Hepatocyte (in vitro differentiated cells): Measurements from ENCODE around the gene DHCR24. TPM values are rescaled to one million over a fixed set of nuclear protein-coding genes. Genes with fewer than 3 reads are reported as not detected.

Experiments used
- DNase-seq: peaks from one replicate; pipeline ENCODE4 v3.0.0-alpha.2; 2016; ENCODE audit warnings: low spot score
- H2AFZ ChIP-seq: fragments of 200-600 bp; sonication (generic); 2 replicates; pipeline ENCODE4 v1.6.0; 2016; ENCODE audit warnings: antibody characterized with exemption, mild to moderate bottlenecking
- H3K27ac ChIP-seq: fragments of 200-600 bp; sonication (generic); 2 replicates; pipeline ENCODE4 v1.5.1; 2016; ENCODE audit warnings: mild to moderate bottlenecking
- H3K27me3 ChIP-seq: fragments of 200-600 bp; sonication (generic); 2 replicates; pipeline ENCODE4 v1.6.1; 2016
- H3K36me3 ChIP-seq: fragments of 200-600 bp; sonication (generic); replicated peaks from 2 replicates; pipeline ENCODE4 v1.5.1; 2016; ENCODE audit warnings: low read depth; ENCODE audit not compliant: insufficient read depth
- H3K4me1 ChIP-seq: fragments of 200-600 bp; sonication (generic); 2 replicates; pipeline ENCODE4 v1.5.1; 2016; ENCODE audit warnings: mild to moderate bottlenecking, moderate library complexity; ENCODE audit not compliant: insufficient read depth
- H3K4me2 ChIP-seq: fragments of 200-600 bp; sonication (generic); 2 replicates; pipeline ENCODE4 v1.6.0; 2016
- H3K4me3 ChIP-seq: fragments of 200-600 bp; sonication (generic); 2 replicates; pipeline ENCODE4 v1.5.1; 2016; ENCODE audit warnings: mild to moderate bottlenecking
- H3K79me2 ChIP-seq: fragments of 200-600 bp; sonication (generic); 2 replicates; pipeline ENCODE4 v1.6.0; 2017; ENCODE audit warnings: mild to moderate bottlenecking
- H3K9me2 ChIP-seq: fragments of 200-600 bp; sonication (generic); replicated peaks from 2 replicates; pipeline ENCODE4 v1.6.0; 2017; ENCODE audit warnings: mild to moderate bottlenecking; ENCODE audit not compliant: insufficient read depth
- H3K9me3 ChIP-seq: fragments of 200-600 bp; sonication (generic); 2 replicates; pipeline ENCODE4 v1.5.1; 2016; ENCODE audit warnings: low read depth, mild to moderate bottlenecking
- H4K20me1 ChIP-seq: fragments of 200-600 bp; sonication (generic); 2 replicates; pipeline ENCODE4 v1.6.0; 2016; ENCODE audit warnings: mild to moderate bottlenecking; ENCODE audit not compliant: insufficient read depth, poor library complexity, severe bottlenecking
- CTCF ChIP-seq: fragments of 200-600 bp; sonication (generic); IDR thresholded peaks from 2 replicates; pipeline ENCODE4 v1.5.1; 2016; ENCODE audit warnings: antibody characterized with exemption, mild to moderate bottlenecking; ENCODE audit not compliant: poor library complexity
- EZH2 ChIP-seq: fragments of 200-600 bp; sonication (generic); IDR thresholded peaks from 2 replicates; pipeline ENCODE4 v1.6.1; 2016; ENCODE audit warnings: antibody characterized with exemption, mild to moderate bottlenecking, borderline replicate concordance
- EZH2phosphoT487 ChIP-seq: fragments of 200-600 bp; sonication (generic); IDR thresholded peaks from one replicate; pipeline ENCODE4 v1.6.1; 2018; ENCODE audit warnings: antibody characterized with exemption, mild to moderate bottlenecking, low read depth, moderate library complexity; ENCODE audit not compliant: unreplicated experiment, severe bottlenecking
- WGBS: methylation state at CpG from one replicate; pipeline ENCODE4 v1.1.6; 2016; ENCODE audit warnings: low lambda C conversion rate; ENCODE audit errors: missing lambda C conversion rate; 5-methylcytosine and 5-hydroxymethylcytosine counted together
- polyA plus RNA-seq: library from polyadenylated mRNA; unstranded; fragments of >200 nt; fragmentation: Nextera tagmentation; extraction: Ambion mirVana; gene quantifications from 2 replicates; pipeline ENCODE4 v1.2.1, GENCODE V29; 2016
- total RNA-seq: library from RNA; depleted of rRNA; stranded (reverse); fragments of >200 nt; gene quantifications from 2 replicates; pipeline ENCODE4 v1.2.3, GENCODE V29; 2014

Gene DHCR24
- total and polyA plus RNA-seq, 2 experiments from 2014 or later = 282 to 318 TPM

GRCh38 chr1:54889132-54889725 is 2.2 kb upstream of the DHCR24 start:
- Histone ChIP-seq H3K9me2 (no peaks in the 10 kb centered on the region), H3K79me2 (peaks cover 26% of the 10 kb centered on the region), H2AFZ (no peak overlapping the region), H4K20me1 (peaks cover 18% of the 10 kb centered on the region), H3K36me3 (no peaks in the 10 kb centered on the region), H3K4me1 (peaks cover 27% of the 10 kb centered on the region), H3K27ac (no peak overlapping the region), H3K4me3 (no peak overlapping the region), H3K4me2 (peak overlapping the region; percentile 58), H3K27me3 (no peaks in the 10 kb centered on the region), H3K9me3 (no peaks in the 10 kb centered on the region)
- TF ChIP-seq EZH2 = no peak
- no peak for TF ChIP-seq EZH2phosphoT487
- no peak for TF ChIP-seq CTCF
- WGBS = 56% methylated on average over 3 of the region's 3 CpGs
- no peak for DNase-seq

- Histone ChIP-seq H3K9me3 (no peaks in the 10 kb centered on the region), H2AFZ (no peak overlapping the region), H3K4me2 (peak overlapping the region; percentile 85), H3K4me1 (peaks cover 35% of the 10 kb centered on the region), H3K36me3 (no peaks in the 10 kb centered on the region), H3K27me3 (no peaks in the 10 kb centered on the region), H3K4me3 (peak overlapping the region; percentile 72), H3K79me2 (peaks cover 36% of the 10 kb centered on the region), H4K20me1 (peaks cover 25% of the 10 kb centered on the region), H3K27ac (peak overlapping the region; percentile 88), H3K9me2 (no peaks in the 10 kb centered on the region)
- WGBS = 47% methylated on average over 7 of the region's 7 CpGs
- peak; percentile 35 for DNase-seq
- no peak for TF ChIP-seq EZH2phosphoT487
- no peak for TF ChIP-seq CTCF
- TF ChIP-seq EZH2 = no peak
Observed at GRCh38 chr1:54888080-54888733, 1.2 kb upstream of the DHCR24 start.

GRCh38 chr1:54887665-54888071 is 673 bp upstream of the DHCR24 start:
- no peaks in the 10 kb centered on the region for H3K9me3 ChIP-seq
- H3K4me3 ChIP-seq = peak overlapping the region; percentile 72
- no peaks in the 10 kb centered on the region for H3K36me3 ChIP-seq
- H3K27ac ChIP-seq = peak overlapping the region; percentile 88
- WGBS = 23% methylated on average over 8 of the region's 8 CpGs
- H3K9me2 ChIP-seq = no peaks in the 10 kb centered on the region
- peaks cover 35% of the 10 kb centered on the region for H3K4me1 ChIP-seq
- H3K79me2 ChIP-seq = peaks cover 41% of the 10 kb centered on the region
- H4K20me1 ChIP-seq = peaks cover 26% of the 10 kb centered on the region
- DNase-seq = peak; percentile 37
- H3K27me3 ChIP-seq = no peaks in the 10 kb centered on the region
- peak overlapping the region; percentile 60 for H2AFZ ChIP-seq
- H3K4me2 ChIP-seq = peak overlapping the region; percentile 85
- no peak for TF ChIP-seq EZH2phosphoT487
- TF ChIP-seq EZH2 = no peak
- TF ChIP-seq CTCF = no peak
